Measurements from ENCODE around the gene MBD5. TPM values are rescaled to one million over a fixed set of nuclear protein-coding genes. Genes with fewer than 3 reads are reported as not detected.

Gene MBD5

GRCh38 chr2:148565272-148565894 is 544.5 kb downstream of the MBD5 start:
- H2BK15ac ChIP-seq (ENCODE audit: low read length), result no peak overlapping the region

More at GRCh38 chr2:148565272-148565894, 544.5 kb downstream of the MBD5 start:
- H2AK5ac ChIP-seq (ENCODE audit: low read depth, low read length), result no peak overlapping the region
- H2BK12ac ChIP-seq (ENCODE audit: low read length), result no peak overlapping the region
- no peak overlapping the region for H4K91ac ChIP-seq (ENCODE audit: low read depth, low read length, poor library complexity)
- no peak overlapping the region for H3K27ac ChIP-seq (replicated peaks; ENCODE audit: low read length)
- no peaks in the 10 kb centered on the region for H3K9me3 ChIP-seq (replicated peaks in 1 of 2; ENCODE audit: control insufficient read depth in 2 of 2, insufficient read depth in 1 of 2, low read depth in 1 of 2, low read length in 2 of 2)
- H3K79me1 ChIP-seq (ENCODE audit: low read depth, low read length), result no peaks in the 10 kb centered on the region
- H3K27me3 ChIP-seq (ENCODE audit: control insufficient read depth in 3 of 3, insufficient read depth in 3 of 3, low read depth in 1 of 3, low read length in 3 of 3), result no peaks in the 10 kb centered on the region
- H3K4me3 ChIP-seq (ENCODE audit: low read length in 2 of 2), result no peak overlapping the region
- no peak overlapping the region for H2BK120ac ChIP-seq (ENCODE audit: low read depth, low read length)
- no peak overlapping the region for H3K4me2 ChIP-seq (ENCODE audit: insufficient read depth, low read length, poor library complexity, severe bottlenecking)
- no peak overlapping the region for H2AFZ ChIP-seq (ENCODE audit: low read length)
- peaks cover 0 to 5% of the 10 kb centered on the region in 2 donors for H3K4me1 ChIP-seq (ENCODE audit: control insufficient read depth in 2 of 2, insufficient read depth in 1 of 2, low read depth in 1 of 2, low read length in 2 of 2)
- H3K23ac ChIP-seq (ENCODE audit: low read depth, low read length, poor library complexity), result no peak overlapping the region
- H3K4ac ChIP-seq (ENCODE audit: low read length), result no peak overlapping the region
- no peaks in the 10 kb centered on the region for H3K36me3 ChIP-seq (replicated peaks in 1 of 2; ENCODE audit: control insufficient read depth in 2 of 2, insufficient read depth in 2 of 2, low read length in 2 of 2)
- H4K8ac ChIP-seq (ENCODE audit: low read depth, low read length), result no peak overlapping the region
- H3K14ac ChIP-seq (ENCODE audit: low read length), result no peak overlapping the region
- no peak overlapping the region for H3K18ac ChIP-seq (ENCODE audit: low read length)
- whole genome bisulfite sequencing, 2 donors (ENCODE audit: extremely low coverage in 2 of 2, insufficient read length in 2 of 2, insufficient replicate concordance in 1 of 2), result no CpG with 5 or more reads among the region's 4 CpGs
- DNase-seq (ENCODE audit: low spot score), result no peak
- no peak overlapping the region for H2BK5ac ChIP-seq (ENCODE audit: low read length)
- no peak overlapping the region for H3K9ac ChIP-seq (ENCODE audit: low read depth, low read length, poor library complexity)

Small RNAs within 50 kb of the gene (small RNA-seq; reads per million reads assigned to genes)
- gene RF00554 (ENCODE audit: insufficient read depth), result not detected
